Peyer's patch (tissue), 4 donors: ENCODE data around the gene ABCF2.

Experiments
- POLR2A ChIP-seq, 2 donors: fragments of 450-650 bp; IDR thresholded peaks; one replicate each; pipeline ENCODE4 v1.5.1; 2017; ENCODE audit warnings: antibody characterized with exemption in 2 of 2, mild to moderate bottlenecking in 2 of 2, moderate library complexity in 2 of 2
- TF ChIP-seq, protein P1 (sequence below), 6 experiments: fragments of 450-650 bp in 4 of 6; fragments of 200-600 bp in 2 of 6; sonication (generic) in 1 of 6; IDR thresholded peaks; one replicate each; pipeline ENCODE4 v1.5.1; 2017 to 2019; ENCODE audit warnings: antibody characterized with exemption in 6 of 6, mild to moderate bottlenecking in 3 of 6, moderate library complexity in 1 of 6

DNA sequence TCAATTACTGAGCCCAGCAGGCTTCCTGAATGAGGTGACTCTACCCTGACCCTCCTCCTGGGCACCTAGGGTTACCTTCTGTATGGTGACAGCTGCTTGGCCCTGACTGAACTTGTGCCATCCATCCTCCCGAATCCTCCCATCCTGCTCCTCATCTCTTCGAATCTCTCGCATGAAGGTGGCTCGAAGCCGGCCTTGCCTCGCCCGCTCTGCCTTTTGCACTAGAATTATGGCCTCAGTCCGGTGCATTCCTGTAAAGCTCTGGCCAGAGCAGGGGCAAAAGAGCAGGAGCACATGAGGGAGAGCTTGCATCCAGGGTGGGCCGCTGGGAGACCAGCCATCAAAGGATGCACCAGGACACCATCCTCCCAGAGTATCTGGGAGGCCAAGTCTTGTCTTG is 24.2 kb downstream of the ABCF2 start:
- TF ChIP-seq, protein P1, sequence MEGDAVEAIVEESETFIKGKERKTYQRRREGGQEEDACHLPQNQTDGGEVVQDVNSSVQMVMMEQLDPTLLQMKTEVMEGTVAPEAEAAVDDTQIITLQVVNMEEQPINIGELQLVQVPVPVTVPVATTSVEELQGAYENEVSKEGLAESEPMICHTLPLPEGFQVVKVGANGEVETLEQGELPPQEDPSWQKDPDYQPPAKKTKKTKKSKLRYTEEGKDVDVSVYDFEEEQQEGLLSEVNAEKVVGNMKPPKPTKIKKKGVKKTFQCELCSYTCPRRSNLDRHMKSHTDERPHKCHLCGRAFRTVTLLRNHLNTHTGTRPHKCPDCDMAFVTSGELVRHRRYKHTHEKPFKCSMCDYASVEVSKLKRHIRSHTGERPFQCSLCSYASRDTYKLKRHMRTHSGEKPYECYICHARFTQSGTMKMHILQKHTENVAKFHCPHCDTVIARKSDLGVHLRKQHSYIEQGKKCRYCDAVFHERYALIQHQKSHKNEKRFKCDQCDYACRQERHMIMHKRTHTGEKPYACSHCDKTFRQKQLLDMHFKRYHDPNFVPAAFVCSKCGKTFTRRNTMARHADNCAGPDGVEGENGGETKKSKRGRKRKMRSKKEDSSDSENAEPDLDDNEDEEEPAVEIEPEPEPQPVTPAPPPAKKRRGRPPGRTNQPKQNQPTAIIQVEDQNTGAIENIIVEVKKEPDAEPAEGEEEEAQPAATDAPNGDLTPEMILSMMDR (IDR thresholded peaks at IDR 0.05) = no peak
- TF ChIP-seq POLR2A (IDR thresholded peaks at IDR 0.05) = no peak
